Peyer's patch (tissue), 4 donors: Measurements from ENCODE around the gene ASTN1.

Experiments
- POLR2A ChIP-seq, 2 donors: fragments of 450-650 bp; IDR thresholded peaks; one replicate each; pipeline ENCODE4 v1.5.1; 2017; ENCODE audit warnings: antibody characterized with exemption in 2 of 2, mild to moderate bottlenecking in 2 of 2, moderate library complexity in 2 of 2
- TF ChIP-seq, protein P1 (sequence below), 6 experiments: fragments of 450-650 bp in 4 of 6; fragments of 200-600 bp in 2 of 6; sonication (generic) in 1 of 6; IDR thresholded peaks; one replicate each; pipeline ENCODE4 v1.5.1; 2017 to 2019; ENCODE audit warnings: antibody characterized with exemption in 6 of 6, mild to moderate bottlenecking in 3 of 6, moderate library complexity in 1 of 6

DNA sequence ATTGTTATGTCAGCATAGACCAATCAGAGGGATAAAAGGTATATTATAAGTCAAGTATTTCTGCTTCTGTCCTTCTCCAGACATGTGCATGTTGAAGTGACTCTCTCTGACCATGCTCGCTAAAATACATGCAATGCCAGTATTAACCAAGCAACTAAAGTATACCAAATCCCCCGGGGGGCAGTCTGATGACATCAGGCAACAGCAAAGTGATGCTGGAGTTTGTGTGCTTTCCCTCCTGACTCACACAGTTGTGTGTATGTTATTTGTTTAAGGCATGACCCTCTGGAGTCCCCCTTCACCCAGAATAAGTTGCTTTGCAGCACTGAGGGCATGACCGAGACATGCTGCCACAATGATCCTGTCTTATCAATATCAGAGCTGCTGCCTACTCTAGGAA, 8.4 kb upstream of the ASTN1 start:
- TF ChIP-seq, protein P1, sequence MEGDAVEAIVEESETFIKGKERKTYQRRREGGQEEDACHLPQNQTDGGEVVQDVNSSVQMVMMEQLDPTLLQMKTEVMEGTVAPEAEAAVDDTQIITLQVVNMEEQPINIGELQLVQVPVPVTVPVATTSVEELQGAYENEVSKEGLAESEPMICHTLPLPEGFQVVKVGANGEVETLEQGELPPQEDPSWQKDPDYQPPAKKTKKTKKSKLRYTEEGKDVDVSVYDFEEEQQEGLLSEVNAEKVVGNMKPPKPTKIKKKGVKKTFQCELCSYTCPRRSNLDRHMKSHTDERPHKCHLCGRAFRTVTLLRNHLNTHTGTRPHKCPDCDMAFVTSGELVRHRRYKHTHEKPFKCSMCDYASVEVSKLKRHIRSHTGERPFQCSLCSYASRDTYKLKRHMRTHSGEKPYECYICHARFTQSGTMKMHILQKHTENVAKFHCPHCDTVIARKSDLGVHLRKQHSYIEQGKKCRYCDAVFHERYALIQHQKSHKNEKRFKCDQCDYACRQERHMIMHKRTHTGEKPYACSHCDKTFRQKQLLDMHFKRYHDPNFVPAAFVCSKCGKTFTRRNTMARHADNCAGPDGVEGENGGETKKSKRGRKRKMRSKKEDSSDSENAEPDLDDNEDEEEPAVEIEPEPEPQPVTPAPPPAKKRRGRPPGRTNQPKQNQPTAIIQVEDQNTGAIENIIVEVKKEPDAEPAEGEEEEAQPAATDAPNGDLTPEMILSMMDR (IDR thresholded peaks at IDR 0.05), result no peak
- no peak for TF ChIP-seq POLR2A (IDR thresholded peaks at IDR 0.05)
